PC-9 (cell line): ENCODE results near the gene TSPOAP1. TPM values are rescaled to one million over a fixed set of nuclear protein-coding genes. Genes with fewer than 3 reads are reported as not detected.

Source experiments
- BruUV-seq: library from RNA; stranded (reverse); fragments of 400-500 nt; replicated peaks from 2 replicates; lab custom pipeline; 2021; lab: Mats Ljungman, UMichigan
- CTCF ChIA-PET: fragments of 300-600 bp; sonication (Branson Sonifier 250); formaldehyde crosslinking; loops from one replicate; lab custom pipeline; 2022; ENCODE audit warnings: antibody characterized with exemption; lab: Charles Lee
- POLR2A ChIA-PET: fragments of 300-600 bp; sonication (Branson Sonifier 250); formaldehyde crosslinking; loops from one replicate; lab custom pipeline; 2022; ENCODE audit warnings: antibody characterized with exemption; ENCODE audit not compliant: unreplicated experiment; lab: Charles Lee
- DNase-seq, 2 experiments: peaks; one replicate each; pipeline versions ENCODE4 v3.0.0 to v3.0.0-alpha.2; 2015 to 2022; ENCODE audit warnings: mixed read lengths in 1 of 2
- H2AFZ ChIP-seq: fragments of 200-600 bp; sonication (generic); 2 replicates; pipeline ENCODE4 v1.8.1; 2017; ENCODE audit warnings: antibody characterized with exemption
- H3F3A ChIP-seq: fragments of 200-600 bp; sonication (generic); 2 replicates; pipeline ENCODE4 v1.8.1; 2017; ENCODE audit warnings: antibody characterized with exemption, mild to moderate bottlenecking, low read depth; ENCODE audit not compliant: insufficient read depth
- H3K27ac ChIP-seq: fragments of 200-600 bp; sonication (generic); 2 replicates; pipeline ENCODE4 v1.6.1; 2016; ENCODE audit warnings: mixed run types
- H3K27me3 ChIP-seq: fragments of 200-600 bp; sonication (generic); 2 replicates; pipeline ENCODE4 v1.6.1; 2016; ENCODE audit warnings: low read depth, mixed run types; ENCODE audit not compliant: insufficient read depth
- H3K36me3 ChIP-seq: fragments of 200-600 bp; sonication (generic); 2 replicates; pipeline ENCODE4 v1.6.1; 2016; ENCODE audit warnings: low read depth, mixed run types
- H3K4me1 ChIP-seq: fragments of 200-600 bp; sonication (generic); replicated peaks from 2 replicates; pipeline ENCODE4 v1.6.1; 2016; ENCODE audit warnings: mixed run types; ENCODE audit not compliant: insufficient read depth
- H3K4me2 ChIP-seq: fragments of 200-600 bp; sonication (generic); 2 replicates; pipeline ENCODE4 v1.6.1; 2017; ENCODE audit warnings: mixed run types
- H3K4me3 ChIP-seq: fragments of 200-600 bp; sonication (generic); 2 replicates; pipeline ENCODE4 v1.6.1; 2016; ENCODE audit warnings: mixed run types
- H3K79me2 ChIP-seq: fragments of 200-600 bp; sonication (generic); 2 replicates; pipeline ENCODE4 v1.6.1; 2017; ENCODE audit warnings: low read depth, mixed run types
- H3K9me2 ChIP-seq: fragments of 200-600 bp; sonication (generic); 2 replicates; pipeline ENCODE4 v1.8.1; 2017; ENCODE audit warnings: mild to moderate bottlenecking; ENCODE audit not compliant: insufficient read depth
- H3K9me3 ChIP-seq: fragments of 200-600 bp; sonication (generic); 2 replicates; pipeline ENCODE4 v1.8.1; 2016; ENCODE audit warnings: low read depth; ENCODE audit not compliant: insufficient read depth
- H4K20me1 ChIP-seq: fragments of 200-600 bp; sonication (generic); 2 replicates; pipeline ENCODE4 v1.8.1; 2017; ENCODE audit not compliant: insufficient read depth
- CTCF ChIP-seq: fragments of 200-600 bp; sonication (generic); conservative IDR thresholded peaks from 2 replicates; pipeline ENCODE4 v1.6.1; 2017; ENCODE audit warnings: mixed run types, antibody characterized with exemption, mild to moderate bottlenecking, moderate library complexity
- EZH2 ChIP-seq: fragments of 200-600 bp; sonication (generic); IDR thresholded peaks from 2 replicates; pipeline ENCODE4 v1.8.0; 2017; ENCODE audit warnings: antibody characterized with exemption, low read depth
- intact Hi-C: fragments of 100-400 bp; cut with micrococcal nuclease; formaldehyde crosslinking; loops from one replicate; pipeline ENCODE4 v1.10.0; 2022; ENCODE audit not compliant: unreplicated experiment
- total RNA-seq: library from RNA; stranded (reverse); gene quantifications from 2 replicates; pipeline ENCODE4 v1.2.3, GENCODE V29; 2021

The TSPOAP1 gene
- total RNA-seq, 1 experiment from 2014 or later, result 0.15 TPM

GRCh38 chr17:58376472-58377000 lies 47.9 kb upstream of the TSPOAP1 start:
- 0 out of 2 replicates have a peak, but pooled peaks cover 5% of the 10 kb centered on the region for H3F3A ChIP-seq
- no peak overlapping the region for H3K27ac ChIP-seq
- no peaks in the 10 kb centered on the region for H3K79me2 ChIP-seq
- peaks cover 11% of the 10 kb centered on the region for H3K27me3 ChIP-seq
- H3K4me3 ChIP-seq, result no peak overlapping the region
- intact Hi-C loops, result loop anchor here (2.0 kb wide), 2 partner anchors 14 to 24 kb away; partner anchors contain the start of gene SUPT4H1
- ChIA-PET CTCF (no interaction called here), POLR2A (no interaction called here)
- no peak for TF ChIP-seq CTCF
- no peak for TF ChIP-seq EZH2
- H3K9me3 ChIP-seq, result no peaks in the 10 kb centered on the region
- BruUV-seq, result no TSS peak
- no peak overlapping the region for H2AFZ ChIP-seq
- H3K36me3 ChIP-seq, result no peaks in the 10 kb centered on the region
- H3K4me1 ChIP-seq, result peaks cover 23% of the 10 kb centered on the region
- H3K4me2 ChIP-seq, result peak overlapping the region; percentile 29
- H3K9me2 ChIP-seq, result no peaks in the 10 kb centered on the region
- no peak for DNase-seq
- H4K20me1 ChIP-seq, result no peaks in the 10 kb centered on the region

- no TSS peak for BruUV-seq
- no peaks in the 10 kb centered on the region for H3K36me3 ChIP-seq
- H3K27ac ChIP-seq, result no peak overlapping the region
- H3K9me3 ChIP-seq, result no peaks in the 10 kb centered on the region
- H3K4me2 ChIP-seq, result no peak overlapping the region
- peaks cover 23% of the 10 kb centered on the region for H3K4me1 ChIP-seq
- no peak for TF ChIP-seq CTCF
- no peak for TF ChIP-seq EZH2
- no peaks in the 10 kb centered on the region for H3K9me2 ChIP-seq
- no peak for DNase-seq
- intact Hi-C loops, result loop anchor here (2.0 kb wide), 2 partner anchors 15 to 23 kb away; partner anchors contain the start of gene SUPT4H1
- ChIA-PET POLR2A (no interaction called here), CTCF (no interaction called here)
- no peaks in the 10 kb centered on the region for H4K20me1 ChIP-seq
- 0 out of 2 replicates have a peak, but pooled peaks cover 5% of the 10 kb centered on the region for H3F3A ChIP-seq
- peaks cover 10% of the 10 kb centered on the region for H3K27me3 ChIP-seq
- no peaks in the 10 kb centered on the region for H3K79me2 ChIP-seq
- no peak overlapping the region for H3K4me3 ChIP-seq
- no peak overlapping the region for H2AFZ ChIP-seq
Measured at GRCh38 chr17:58375811-58376210, 47.2 kb upstream of the TSPOAP1 start.

GRCh38 chr17:58375256-58375655 lies 46.7 kb upstream of the TSPOAP1 start:
- Histone ChIP-seq H3K27ac (no peak overlapping the region), H3K9me3 (no peaks in the 10 kb centered on the region), H3K4me3 (no peak overlapping the region), H3K4me1 (peaks cover 23% of the 10 kb centered on the region), H3K9me2 (no peaks in the 10 kb centered on the region), H3F3A (0 out of 2 replicates have a peak, but pooled peaks cover 5% of the 10 kb centered on the region), H3K79me2 (no peaks in the 10 kb centered on the region), H2AFZ (no peak overlapping the region), H4K20me1 (no peaks in the 10 kb centered on the region), H3K4me2 (no peak overlapping the region), H3K27me3 (peaks cover 8% of the 10 kb centered on the region; the same call in 1 of the 2 replicates), H3K36me3 (no peaks in the 10 kb centered on the region)
- BruUV-seq, result no TSS peak
- intact Hi-C loops, result no loop called here
- POLR2A ChIA-PET, result no interaction called here
- CTCF ChIA-PET, result no interaction called here
- TF ChIP-seq CTCF (no peak), EZH2 (no peak)
- DNase-seq, result no peak
